Medulla oblongata (tissue), 1 donor: ENCODE results near the gene MARCHF6.
"Not testable (repeated sequence)": the region's sequence is repeated elsewhere in the genome, so short reads cannot be mapped to it uniquely, and the experiment has no call there.

Experiments used
- DNase-seq: peaks from one replicate; pipeline ENCODE4 v3.0.0-alpha.2; 2015; ENCODE audit errors: extremely low spot score

MARCHF6 gene

GRCh38 chr5:10324518-10325370 lies 28.8 kb upstream of the MARCHF6 start:
- no peak for DNase-seq

- no peak for DNase-seq
Observed at GRCh38 chr5:10328323-10328722, 25.2 kb upstream of the MARCHF6 start.

GRCh38 chr5:10329446-10329819 lies 24.1 kb upstream of the MARCHF6 start:
- no peak for DNase-seq

GRCh38 chr5:10329820-10330481 lies 23.5 kb upstream of the MARCHF6 start:
- DNase-seq = peak; percentile 50

GRCh38 chr5:10330511-10331230 lies 22.8 kb upstream of the MARCHF6 start:
- no peak for DNase-seq

- DNase-seq = peak; percentile 61
Observed at GRCh38 chr5:10331341-10331796, 22.1 kb upstream of the MARCHF6 start.

- no peak for DNase-seq
Observed at GRCh38 chr5:10332301-10332700, 21.2 kb upstream of the MARCHF6 start.

GRCh38 chr5:10333154-10334006 lies 20.1 kb upstream of the MARCHF6 start:
- no peak for DNase-seq

- DNase-seq = no peak
Observed at GRCh38 chr5:10334831-10335230, 18.7 kb upstream of the MARCHF6 start.

GRCh38 chr5:10335711-10336470 lies 17.6 kb upstream of the MARCHF6 start:
- DNase-seq = no peak

GRCh38 chr5:10337107-10337506 lies 16.4 kb upstream of the MARCHF6 start:
- DNase-seq = no peak

- no peak for DNase-seq
Observed at GRCh38 chr5:10337986-10338385, 15.5 kb upstream of the MARCHF6 start.

GRCh38 chr5:10338686-10339057 lies 14.8 kb upstream of the MARCHF6 start:
- no peak for DNase-seq

GRCh38 chr5:10339058-10339811 lies 14.3 kb upstream of the MARCHF6 start:
- no peak for DNase-seq

- no peak for DNase-seq
Observed at GRCh38 chr5:10339958-10340357, 13.5 kb upstream of the MARCHF6 start.

GRCh38 chr5:10343486-10343885 lies 10.0 kb upstream of the MARCHF6 start:
- no peak for DNase-seq

- not testable (repeated sequence) for DNase-seq
Observed at GRCh38 chr5:10344461-10345106, 8.9 kb upstream of the MARCHF6 start.

- DNase-seq = no peak
Observed at GRCh38 chr5:10348258-10348657, 5.2 kb upstream of the MARCHF6 start.

GRCh38 chr5:10351199-10351905 lies 2.1 kb upstream of the MARCHF6 start:
- DNase-seq = no peak
